ENCODE measurements around the gene CAMK1D. TPM values are rescaled to one million over a fixed set of nuclear protein-coding genes. Genes with fewer than 3 reads are reported as not detected.

The CAMK1D gene
- total and polyA plus RNA-seq, 10 of the 15 experiments (the other 5 are each of a cell fraction or from before 2014, with no cell fraction given): 2.1 to 35.5 (median 14.7) TPM

DNA sequence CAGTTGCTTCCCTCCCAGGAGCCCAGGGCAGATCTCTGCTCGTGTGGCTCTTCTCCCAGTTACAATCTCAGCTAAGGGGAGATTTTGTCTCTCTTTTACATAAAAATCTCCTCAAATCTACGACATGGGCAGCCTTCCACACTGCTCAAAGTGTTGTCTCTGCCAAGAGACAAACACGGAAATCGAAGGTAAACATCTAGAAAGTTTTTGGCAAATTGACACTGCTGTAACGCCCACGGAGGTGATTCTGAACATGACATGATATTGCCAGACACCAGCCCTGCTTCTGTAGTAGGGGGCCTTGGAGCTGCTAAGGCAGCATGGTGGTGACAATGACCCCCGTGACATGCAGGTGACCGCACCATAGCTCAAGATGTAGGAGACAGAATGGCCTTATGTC is 523.8 kb downstream of the CAMK1D start:
- DNase-seq (ENCODE audit: low read depth, low spot score) (no peak), ATAC-seq (no peak), FAIRE-seq (no peak)
- TF ChIP-seq MXI1 (IDR thresholded peaks at IDR 0.05; ENCODE audit: low read depth, low read length): no peak
- no peak for TF ChIP-seq SRF (IDR thresholded peaks at IDR 0.05; ENCODE audit: low read depth in 2 of 2, low read length in 2 of 2)
- no peak for TF ChIP-seq FOXM1 (IDR thresholded peaks at IDR 0.05; ENCODE audit: low read depth, low read length)
- no peak for TF ChIP-seq GATAD2B (conservative IDR thresholded peaks at IDR 0.05; ENCODE audit: low read depth)
- no peak for TF ChIP-seq BHLHE40 (IDR thresholded peaks at IDR 0.05; ENCODE audit: borderline replicate concordance in 1 of 2, low read depth in 2 of 2, low read length in 1 of 2)
- TF ChIP-seq MTA2 (IDR thresholded peaks at IDR 0.05; ENCODE audit: low read depth): no peak
- TF ChIP-seq NFYB (IDR thresholded peaks at IDR 0.05; ENCODE audit: insufficient read depth, low read depth, low read length): no peak
- no peak for TF ChIP-seq NFYA (IDR thresholded peaks at IDR 0.05; ENCODE audit: borderline replicate concordance, low read depth, low read length)
- TF ChIP-seq, protein P1, sequence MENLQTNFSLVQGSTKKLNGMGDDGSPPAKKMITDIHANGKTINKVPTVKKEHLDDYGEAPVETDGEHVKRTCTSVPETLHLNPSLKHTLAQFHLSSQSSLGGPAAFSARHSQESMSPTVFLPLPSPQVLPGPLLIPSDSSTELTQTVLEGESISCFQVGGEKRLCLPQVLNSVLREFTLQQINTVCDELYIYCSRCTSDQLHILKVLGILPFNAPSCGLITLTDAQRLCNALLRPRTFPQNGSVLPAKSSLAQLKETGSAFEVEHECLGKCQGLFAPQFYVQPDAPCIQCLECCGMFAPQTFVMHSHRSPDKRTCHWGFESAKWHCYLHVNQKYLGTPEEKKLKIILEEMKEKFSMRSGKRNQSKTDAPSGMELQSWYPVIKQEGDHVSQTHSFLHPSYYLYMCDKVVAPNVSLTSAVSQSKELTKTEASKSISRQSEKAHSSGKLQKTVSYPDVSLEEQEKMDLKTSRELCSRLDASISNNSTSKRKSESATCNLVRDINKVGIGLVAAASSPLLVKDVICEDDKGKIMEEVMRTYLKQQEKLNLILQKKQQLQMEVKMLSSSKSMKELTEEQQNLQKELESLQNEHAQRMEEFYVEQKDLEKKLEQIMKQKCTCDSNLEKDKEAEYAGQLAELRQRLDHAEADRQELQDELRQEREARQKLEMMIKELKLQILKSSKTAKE (IDR thresholded peaks at IDR 0.05; ENCODE audit: low read depth, poor library complexity, severe bottlenecking): no peak
- no peak for TF ChIP-seq SMAD5 (IDR thresholded peaks at IDR 0.05; ENCODE audit: low read depth)
- no peak for TF ChIP-seq CEBPZ (IDR thresholded peaks at IDR 0.05; ENCODE audit: low read depth, low read length)
- TF ChIP-seq, protein P2, sequence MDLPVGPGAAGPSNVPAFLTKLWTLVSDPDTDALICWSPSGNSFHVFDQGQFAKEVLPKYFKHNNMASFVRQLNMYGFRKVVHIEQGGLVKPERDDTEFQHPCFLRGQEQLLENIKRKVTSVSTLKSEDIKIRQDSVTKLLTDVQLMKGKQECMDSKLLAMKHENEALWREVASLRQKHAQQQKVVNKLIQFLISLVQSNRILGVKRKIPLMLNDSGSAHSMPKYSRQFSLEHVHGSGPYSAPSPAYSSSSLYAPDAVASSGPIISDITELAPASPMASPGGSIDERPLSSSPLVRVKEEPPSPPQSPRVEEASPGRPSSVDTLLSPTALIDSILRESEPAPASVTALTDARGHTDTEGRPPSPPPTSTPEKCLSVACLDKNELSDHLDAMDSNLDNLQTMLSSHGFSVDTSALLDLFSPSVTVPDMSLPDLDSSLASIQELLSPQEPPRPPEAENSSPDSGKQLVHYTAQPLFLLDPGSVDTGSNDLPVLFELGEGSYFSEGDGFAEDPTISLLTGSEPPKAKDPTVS (IDR thresholded peaks at IDR 0.05; ENCODE audit: low read depth, low read length): no peak
- TF ChIP-seq RCOR1 (conservative IDR thresholded peaks at IDR 0.05; ENCODE audit: low read depth, low read length): no peak
- no peak for TF ChIP-seq RB1 (IDR thresholded peaks at IDR 0.05; ENCODE audit: borderline replicate concordance)
- no peak for TF ChIP-seq IKZF1 (conservative IDR thresholded peaks at IDR 0.05)
- no peak for TF ChIP-seq YBX1 (IDR thresholded peaks at IDR 0.05)
- no peak for TF ChIP-seq TAF1 (IDR thresholded peaks at IDR 0.05; ENCODE audit: borderline replicate concordance, low read depth, low read length)
- intact Hi-C loops (cut with micrococcal nuclease; ENCODE audit: unreplicated experiment) (no loop called here), in situ Hi-C loops (cut with MboI) (no loop called here)
- no TSS peak for BruUV-seq (replicated peaks)
- no peaks in the 10 kb centered on the region for H3K4me1 ChIP-seq (ENCODE audit: control insufficient read depth, insufficient read depth, low read length)
- no peaks in the 10 kb centered on the region for H4K20me1 ChIP-seq (ENCODE audit: control insufficient read depth, insufficient read depth)
- H3K4me3 ChIP-seq: no peak overlapping the region
- no peak overlapping the region for H3K9ac ChIP-seq (ENCODE audit: control insufficient read depth, insufficient read depth, low read length)
- 40% methylated on average over 8 of the region's 8 CpGs for WGBS (ENCODE audit: insufficient coverage, insufficient replicate concordance, low lambda C conversion rate, missing lambda C conversion rate)
- RAD21 ChIA-PET (ENCODE audit: unreplicated experiment): no interaction called here
- POLR2A ChIA-PET: no interaction called here
- no peaks in the 10 kb centered on the region for H3K79me2 ChIP-seq (ENCODE audit: control insufficient read depth, insufficient read depth, low read length)
- no peak overlapping the region for H3K4me2 ChIP-seq (ENCODE audit: control insufficient read depth, insufficient read depth)
- SMC1A ChIA-PET (ENCODE audit: uncharacterized antibody, unreplicated experiment): interaction anchor here (0.6 kb wide), 1 partner anchor 119 kb away, joined by 3 read pairs; no protein-coding TSS in a partner anchor
- no peaks in the 10 kb centered on the region for H3K36me3 ChIP-seq (ENCODE audit: control insufficient read depth in 2 of 2, insufficient read depth in 2 of 2, low read length in 1 of 2)
- no peaks in the 10 kb centered on the region for H3K27me3 ChIP-seq (replicated peaks in 1 of 2; ENCODE audit: control insufficient read depth in 2 of 2, insufficient read depth in 2 of 2, low read length in 1 of 2)
- CTCF ChIA-PET: no interaction called here
- H3K27ac ChIP-seq (ENCODE audit: control insufficient read depth, insufficient read depth): no peak overlapping the region
- no peaks in the 10 kb centered on the region for H3K9me3 ChIP-seq (replicated peaks; ENCODE audit: control insufficient read depth, insufficient read depth, low read length)
- no peak overlapping the region for H2AFZ ChIP-seq (ENCODE audit: control insufficient read depth, low read depth, low read length)

Measured in GM12878 (cell line).